ENCODE results near the gene AHCY.
"Not testable (repeated sequence)": the region's sequence is repeated elsewhere in the genome, so short reads cannot be mapped to it uniquely, and the experiment has no call there.

- not testable (repeated sequence) for TF ChIP-seq CTCF (conservative IDR thresholded peaks at IDR 0.05 in 1 of 2, IDR thresholded peaks at IDR 0.05 in 1 of 2; ENCODE audit: extremely low read depth in 1 of 2, insufficient read depth in 1 of 2, low read depth in 1 of 2, low read length in 2 of 2); EZH2 (IDR thresholded peaks at IDR 0.05; ENCODE audit: borderline replicate concordance, low read length)
Observed at GRCh38 chr20:34341199-34341598, 38.0 kb upstream of the AHCY start.

All from mammary epithelial cell (primary cell).